ENCODE data around the gene ZGPAT. TPM values are rescaled to one million over a fixed set of nuclear protein-coding genes. Genes with fewer than 3 reads are reported as not detected.

Gene ZGPAT
- total and polyA plus RNA-seq, 2 of the 13 experiments (the other 11 are each of a cell fraction or from before 2014, with no cell fraction given), result 23.0 to 41.9 TPM

DNA sequence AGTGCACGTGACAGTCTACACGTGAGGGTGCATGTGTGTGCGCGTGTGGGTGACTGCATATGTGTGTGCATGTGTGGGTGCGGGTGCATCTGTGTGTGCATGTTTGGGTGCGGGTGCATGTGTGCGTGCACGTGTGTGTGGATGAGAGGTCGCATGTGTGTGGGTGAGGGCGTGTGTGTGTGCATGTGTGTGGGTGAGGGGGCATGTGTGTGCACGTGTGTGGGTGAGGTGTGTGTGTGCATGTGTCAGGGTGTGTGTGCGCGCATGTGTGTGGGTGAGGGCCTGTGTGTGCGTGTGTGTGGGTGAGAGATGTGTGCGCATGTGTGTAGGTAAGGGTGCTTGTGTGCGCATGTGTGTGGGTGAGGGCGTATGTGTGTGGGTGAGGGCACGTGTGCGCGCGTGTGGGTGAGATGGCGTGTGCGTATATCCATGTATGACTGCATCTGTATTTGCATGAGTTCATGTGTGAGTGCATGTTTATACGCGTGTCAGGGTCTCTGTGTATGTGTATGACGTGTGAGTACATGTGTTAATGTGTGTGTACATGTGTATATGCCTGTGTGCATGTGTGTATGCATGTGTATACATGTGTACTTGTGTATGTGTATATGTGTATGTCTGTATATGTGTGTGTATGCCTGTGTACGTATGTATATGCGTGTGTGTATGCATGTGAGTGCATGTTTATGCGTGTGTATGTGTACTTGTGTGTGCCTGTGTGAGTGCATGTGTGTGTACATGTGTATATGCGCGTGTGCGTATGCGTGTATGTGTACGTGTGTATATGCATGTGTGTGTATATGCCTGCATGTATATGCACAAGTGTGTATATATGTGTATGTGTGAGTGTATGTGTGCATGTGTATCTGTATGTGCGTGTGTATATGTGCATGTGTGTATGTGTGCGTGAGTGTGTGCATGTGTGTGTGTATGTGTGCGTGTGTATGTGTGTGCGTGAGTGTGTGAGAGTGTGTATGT is 24.6 kb downstream of the ZGPAT start (continued):
- TF ChIP-seq, protein P1, sequence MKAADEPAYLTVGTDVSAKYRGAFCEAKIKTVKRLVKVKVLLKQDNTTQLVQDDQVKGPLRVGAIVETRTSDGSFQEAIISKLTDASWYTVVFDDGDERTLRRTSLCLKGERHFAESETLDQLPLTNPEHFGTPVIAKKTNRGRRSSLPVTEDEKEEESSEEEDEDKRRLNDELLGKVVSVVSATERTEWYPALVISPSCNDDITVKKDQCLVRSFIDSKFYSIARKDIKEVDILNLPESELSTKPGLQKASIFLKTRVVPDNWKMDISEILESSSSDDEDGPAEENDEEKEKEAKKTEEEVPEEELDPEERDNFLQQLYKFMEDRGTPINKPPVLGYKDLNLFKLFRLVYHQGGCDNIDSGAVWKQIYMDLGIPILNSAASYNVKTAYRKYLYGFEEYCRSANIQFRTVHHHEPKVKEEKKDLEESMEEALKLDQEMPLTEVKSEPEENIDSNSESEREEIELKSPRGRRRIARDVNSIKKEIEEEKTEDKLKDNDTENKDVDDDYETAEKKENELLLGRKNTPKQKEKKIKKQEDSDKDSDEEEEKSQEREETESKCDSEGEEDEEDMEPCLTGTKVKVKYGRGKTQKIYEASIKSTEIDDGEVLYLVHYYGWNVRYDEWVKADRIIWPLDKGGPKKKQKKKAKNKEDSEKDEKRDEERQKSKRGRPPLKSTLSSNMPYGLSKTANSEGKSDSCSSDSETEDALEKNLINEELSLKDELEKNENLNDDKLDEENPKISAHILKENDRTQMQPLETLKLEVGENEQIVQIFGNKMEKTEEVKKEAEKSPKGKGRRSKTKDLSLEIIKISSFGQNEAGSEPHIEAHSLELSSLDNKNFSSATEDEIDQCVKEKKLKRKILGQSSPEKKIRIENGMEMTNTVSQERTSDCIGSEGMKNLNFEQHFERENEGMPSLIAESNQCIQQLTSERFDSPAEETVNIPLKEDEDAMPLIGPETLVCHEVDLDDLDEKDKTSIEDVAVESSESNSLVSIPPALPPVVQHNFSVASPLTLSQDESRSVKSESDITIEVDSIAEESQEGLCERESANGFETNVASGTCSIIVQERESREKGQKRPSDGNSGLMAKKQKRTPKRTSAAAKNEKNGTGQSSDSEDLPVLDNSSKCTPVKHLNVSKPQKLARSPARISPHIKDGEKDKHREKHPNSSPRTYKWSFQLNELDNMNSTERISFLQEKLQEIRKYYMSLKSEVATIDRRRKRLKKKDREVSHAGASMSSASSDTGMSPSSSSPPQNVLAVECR (CRISPR knock-in tag; IDR thresholded peaks at IDR 0.05; ENCODE audit: borderline replicate concordance), result peak; percentile 34; the same call in 1 of the 2 replicates
- no peak for TF ChIP-seq TCF7 (IDR thresholded peaks at IDR 0.05; ENCODE audit: low read depth)
- no peak for TF ChIP-seq ZNF543 (CRISPR knock-in tag; IDR thresholded peaks at IDR 0.05)
- TF ChIP-seq, protein P2, sequence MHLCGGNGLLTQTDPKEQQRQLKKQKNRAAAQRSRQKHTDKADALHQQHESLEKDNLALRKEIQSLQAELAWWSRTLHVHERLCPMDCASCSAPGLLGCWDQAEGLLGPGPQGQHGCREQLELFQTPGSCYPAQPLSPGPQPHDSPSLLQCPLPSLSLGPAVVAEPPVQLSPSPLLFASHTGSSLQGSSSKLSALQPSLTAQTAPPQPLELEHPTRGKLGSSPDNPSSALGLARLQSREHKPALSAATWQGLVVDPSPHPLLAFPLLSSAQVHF (CRISPR knock-in tag; IDR thresholded peaks at IDR 0.05), result peak; percentile 38; the same call in 1 of the 2 replicates

DNA sequence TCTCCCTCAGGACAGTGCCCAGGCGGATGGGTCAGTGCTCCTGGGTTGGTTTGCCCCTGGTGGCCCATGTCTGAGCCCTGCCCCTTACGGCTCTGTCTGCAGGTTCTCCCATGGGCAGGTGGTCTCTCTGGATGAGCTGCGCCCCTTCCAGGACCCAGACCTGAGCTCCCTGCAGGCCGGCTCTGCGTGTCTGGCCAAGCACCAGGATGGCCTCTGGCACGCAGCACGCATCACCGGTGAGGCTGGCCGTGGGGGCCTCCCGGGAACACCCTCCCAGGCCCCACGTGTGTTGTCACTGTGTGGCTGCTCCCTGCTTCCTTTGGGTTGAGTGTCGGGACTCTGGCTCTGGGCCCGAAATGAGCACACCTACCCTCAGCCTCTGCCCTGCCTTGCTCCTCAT is 25.3 kb downstream of the ZGPAT start:
- Histone ChIP-seq H3K9ac (ENCODE audit: insufficient read depth, low read depth, low read length) (no peak overlapping the region), H3K4me1 (ENCODE audit: insufficient read depth, low read length) (peaks cover 51% of the 10 kb centered on the region), H3K27ac (ENCODE audit: extremely low read length, insufficient read depth, low read length) (peak overlapping the region; percentile 93), H3K4me3 (replicated peaks in 1 of 3; ENCODE audit: insufficient read depth in 1 of 3, low read depth in 2 of 3, low read length in 3 of 3) (no peak overlapping the region), H3K36me3 (replicated peaks in 1 of 2; ENCODE audit: control insufficient read depth in 1 of 2, insufficient read depth in 2 of 2, low read length in 2 of 2) (peaks cover 30 to 47% of the 10 kb centered on the region in 2 experiments), H3K79me2 (ENCODE audit: insufficient read depth, low read length) (peaks cover 33% of the 10 kb centered on the region), H2AFZ (ENCODE audit: low read length) (no peak overlapping the region), H3K27me3 (ENCODE audit: control insufficient read depth in 1 of 2, insufficient read depth in 2 of 2, low read length in 2 of 2) (no peaks in the 10 kb centered on the region), H3K9me3 (ENCODE audit: low read length) (no peaks in the 10 kb centered on the region), H4K20me1 (ENCODE audit: insufficient read depth, low read length) (no peaks in the 10 kb centered on the region), H3K4me2 (ENCODE audit: low read depth, low read length) (no peak overlapping the region)
- no peak for ATAC-seq
- FAIRE-seq, result no peak
- CTCF ChIA-PET (ENCODE audit: low intra/inter-chr PET ratio, low total read pairs), result no interaction called here
- POLR2A ChIA-PET, result interaction anchor here (2.7 to 7.3 kb wide), 2 partner anchors 11 to 25 kb away, joined by 9 to 190 read pairs; partner anchors contain the start of genes ARFRP1 and ZGPAT
- DNase-seq (ENCODE audit: low spot score), result no peak
- no TSS peak for BruUV-seq (replicated peaks)
- in situ Hi-C loops (cut with HindIII; ENCODE audit: extremely low pct_ligation_motif_present, low pct_unique_long_range_greater_than_20kb), result no loop called here
- 95% methylated on average over 10 of the region's 13 CpGs for WGBS (ENCODE audit: low lambda C conversion rate)
- intact Hi-C loops (cut with micrococcal nuclease; ENCODE audit: unreplicated experiment), result no loop called here
- peak; percentile 16; the same call in 1 of the 2 replicates for TF ChIP-seq HNRNPL (IDR thresholded peaks at IDR 0.05; ENCODE audit: low read depth, low read length)
- TF ChIP-seq RBAK (CRISPR knock-in tag; IDR thresholded peaks at IDR 0.05), result no peak
- peak; percentile 38; the same call in 1 of the 2 replicates for TF ChIP-seq MTA1 (CRISPR knock-in tag; IDR thresholded peaks at IDR 0.05; ENCODE audit: borderline replicate concordance)
- TF ChIP-seq TARDBP (CRISPR knock-in tag; IDR thresholded peaks at IDR 0.05), result 0 out of 2 replicates have a peak, but pooled peaks have one; percentile 41
- TF ChIP-seq JDP2 (CRISPR knock-in tag; IDR thresholded peaks at IDR 0.05; ENCODE audit: borderline replicate concordance), result no peak
- TF ChIP-seq, protein P3, sequence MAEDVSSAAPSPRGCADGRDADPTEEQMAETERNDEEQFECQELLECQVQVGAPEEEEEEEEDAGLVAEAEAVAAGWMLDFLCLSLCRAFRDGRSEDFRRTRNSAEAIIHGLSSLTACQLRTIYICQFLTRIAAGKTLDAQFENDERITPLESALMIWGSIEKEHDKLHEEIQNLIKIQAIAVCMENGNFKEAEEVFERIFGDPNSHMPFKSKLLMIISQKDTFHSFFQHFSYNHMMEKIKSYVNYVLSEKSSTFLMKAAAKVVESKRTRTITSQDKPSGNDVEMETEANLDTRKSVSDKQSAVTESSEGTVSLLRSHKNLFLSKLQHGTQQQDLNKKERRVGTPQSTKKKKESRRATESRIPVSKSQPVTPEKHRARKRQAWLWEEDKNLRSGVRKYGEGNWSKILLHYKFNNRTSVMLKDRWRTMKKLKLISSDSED (CRISPR knock-in tag; IDR thresholded peaks at IDR 0.05), result no peak
- 0 out of 2 replicates have a peak, but pooled peaks have one; percentile 1 for TF ChIP-seq ZFX (CRISPR knock-in tag; IDR thresholded peaks at IDR 0.05; ENCODE audit: low read depth)
- TF ChIP-seq SRY (CRISPR knock-in tag; IDR thresholded peaks at IDR 0.05), result 0 out of 2 replicates have a peak, but pooled peaks have one; percentile 15
